Measurements from ENCODE around the gene ZNF451.

GRCh38 chr6:57209030-57209429 is 119.0 kb downstream of the ZNF451 start:
- TF ChIP-seq CTCF (IDR thresholded peaks at IDR 0.05; ENCODE audit: insufficient read depth, low read depth, low read length), result no peak
- TF ChIP-seq EZH2 (IDR thresholded peaks at IDR 0.05; ENCODE audit: insufficient read depth, low read length), result no peak

Data from astrocyte (in vitro differentiated cells and primary cell).